Loucy (cell line): ENCODE data around the gene UNC45A.
"Not testable (repeated sequence)": the region's sequence is repeated elsewhere in the genome, so short reads cannot be mapped to it uniquely, and the experiment has no call there.

Experiments
- H2AFZ ChIP-seq: fragments of 200-600 bp; sonication (generic); 2 replicates; pipeline ENCODE4 v1.6.0; 2016; ENCODE audit warnings: antibody characterized with exemption, mild to moderate bottlenecking, low read length, moderate library complexity
- H3F3A ChIP-seq: fragments of 200-600 bp; 2 replicates; pipeline ENCODE4 v1.6.0; 2016; ENCODE audit warnings: antibody characterized with exemption, low read depth, mild to moderate bottlenecking
- H3K27me3 ChIP-seq: fragments of 200-600 bp; sonication (generic); 2 replicates; pipeline ENCODE4 v1.6.1; 2014; ENCODE audit warnings: low read length, mild to moderate bottlenecking; ENCODE audit not compliant: insufficient read depth, poor library complexity, severe bottlenecking
- H3K36me3 ChIP-seq: fragments of 200-600 bp; sonication (generic); 2 replicates; pipeline ENCODE4 v1.6.1; 2016; ENCODE audit warnings: low read length; ENCODE audit not compliant: insufficient read depth
- H3K4me1 ChIP-seq: fragments of 200-600 bp; sonication (generic); 2 replicates; pipeline ENCODE4 v1.5.1; 2014; ENCODE audit warnings: low read length, mild to moderate bottlenecking; ENCODE audit not compliant: insufficient read depth, poor library complexity, severe bottlenecking
- H3K4me2 ChIP-seq: fragments of 200-600 bp; sonication (generic); 2 replicates; pipeline ENCODE4 v1.6.0; 2014; ENCODE audit warnings: antibody characterized with exemption, low read length, low read depth, mild to moderate bottlenecking; ENCODE audit not compliant: poor library complexity, severe bottlenecking
- H3K4me3 ChIP-seq: fragments of 200-600 bp; sonication (generic); 2 replicates; pipeline ENCODE4 v1.5.1; 2014; ENCODE audit warnings: low read length, mild to moderate bottlenecking, mixed read lengths; ENCODE audit not compliant: poor library complexity, severe bottlenecking
- H3K79me2 ChIP-seq: fragments of 200-600 bp; sonication (generic); 2 replicates; pipeline ENCODE4 v1.6.1; 2014; ENCODE audit warnings: low read length; ENCODE audit not compliant: insufficient read depth
- H3K9ac ChIP-seq: fragments of 200-600 bp; sonication (generic); 2 replicates; pipeline ENCODE4 v1.6.0; 2014; ENCODE audit warnings: mild to moderate bottlenecking, low read depth, low read length, moderate library complexity; ENCODE audit not compliant: poor library complexity, severe bottlenecking
- H3K9me2 ChIP-seq: fragments of 200-600 bp; sonication (generic); replicated peaks from 2 replicates; pipeline ENCODE4 v1.6.1; 2016; ENCODE audit warnings: low read depth, low read length, mixed read lengths
- H3K9me3 ChIP-seq: fragments of 200-600 bp; sonication (generic); 2 replicates; pipeline ENCODE4 v1.6.1; 2014; ENCODE audit warnings: mild to moderate bottlenecking, antibody characterized with exemption, low read length, low read depth; ENCODE audit not compliant: insufficient read depth
- H4K20me1 ChIP-seq: fragments of 200-600 bp; sonication (generic); 2 replicates; pipeline ENCODE4 v1.6.0; 2014; ENCODE audit warnings: antibody characterized with exemption, low read length, mild to moderate bottlenecking; ENCODE audit not compliant: insufficient read depth, poor library complexity, severe bottlenecking
- EZH2phosphoT487 ChIP-seq: fragments of 200-600 bp; IDR thresholded peaks from 2 replicates; pipeline ENCODE4 v1.6.1; 2018; ENCODE audit warnings: antibody characterized with exemption, mild to moderate bottlenecking, moderate library complexity, borderline replicate concordance
- TF ChIP-seq, protein P1 (sequence below): fragments of 200-600 bp; sonication (generic); conservative IDR thresholded peaks from 2 replicates; pipeline ENCODE4 v1.5.1; 2014; ENCODE audit warnings: mild to moderate bottlenecking, antibody characterized with exemption, low read length

Gene UNC45A

GRCh38 chr15:90907051-90907660 lies 27.9 kb upstream of the UNC45A start:
- TF ChIP-seq, protein P1, sequence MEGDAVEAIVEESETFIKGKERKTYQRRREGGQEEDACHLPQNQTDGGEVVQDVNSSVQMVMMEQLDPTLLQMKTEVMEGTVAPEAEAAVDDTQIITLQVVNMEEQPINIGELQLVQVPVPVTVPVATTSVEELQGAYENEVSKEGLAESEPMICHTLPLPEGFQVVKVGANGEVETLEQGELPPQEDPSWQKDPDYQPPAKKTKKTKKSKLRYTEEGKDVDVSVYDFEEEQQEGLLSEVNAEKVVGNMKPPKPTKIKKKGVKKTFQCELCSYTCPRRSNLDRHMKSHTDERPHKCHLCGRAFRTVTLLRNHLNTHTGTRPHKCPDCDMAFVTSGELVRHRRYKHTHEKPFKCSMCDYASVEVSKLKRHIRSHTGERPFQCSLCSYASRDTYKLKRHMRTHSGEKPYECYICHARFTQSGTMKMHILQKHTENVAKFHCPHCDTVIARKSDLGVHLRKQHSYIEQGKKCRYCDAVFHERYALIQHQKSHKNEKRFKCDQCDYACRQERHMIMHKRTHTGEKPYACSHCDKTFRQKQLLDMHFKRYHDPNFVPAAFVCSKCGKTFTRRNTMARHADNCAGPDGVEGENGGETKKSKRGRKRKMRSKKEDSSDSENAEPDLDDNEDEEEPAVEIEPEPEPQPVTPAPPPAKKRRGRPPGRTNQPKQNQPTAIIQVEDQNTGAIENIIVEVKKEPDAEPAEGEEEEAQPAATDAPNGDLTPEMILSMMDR = no peak
- no peak for TF ChIP-seq EZH2phosphoT487
- no peaks in the 10 kb centered on the region for H4K20me1 ChIP-seq
- H3K9ac ChIP-seq = no peak overlapping the region
- H3K4me2 ChIP-seq = no peak overlapping the region
- H3K9me3 ChIP-seq = no peaks in the 10 kb centered on the region
- peaks cover 8% of the 10 kb centered on the region; the same call in 1 of the 2 replicates for H3K36me3 ChIP-seq
- no peaks in the 10 kb centered on the region for H3K27me3 ChIP-seq
- no peaks in the 10 kb centered on the region for H3K9me2 ChIP-seq
- no peaks in the 10 kb centered on the region for H3F3A ChIP-seq
- H3K79me2 ChIP-seq = peaks cover 19% of the 10 kb centered on the region; the same call in 1 of the 2 replicates
- H3K4me3 ChIP-seq = no peak overlapping the region
- no peak overlapping the region for H2AFZ ChIP-seq
- H3K4me1 ChIP-seq = peaks cover 7% of the 10 kb centered on the region

DNA sequence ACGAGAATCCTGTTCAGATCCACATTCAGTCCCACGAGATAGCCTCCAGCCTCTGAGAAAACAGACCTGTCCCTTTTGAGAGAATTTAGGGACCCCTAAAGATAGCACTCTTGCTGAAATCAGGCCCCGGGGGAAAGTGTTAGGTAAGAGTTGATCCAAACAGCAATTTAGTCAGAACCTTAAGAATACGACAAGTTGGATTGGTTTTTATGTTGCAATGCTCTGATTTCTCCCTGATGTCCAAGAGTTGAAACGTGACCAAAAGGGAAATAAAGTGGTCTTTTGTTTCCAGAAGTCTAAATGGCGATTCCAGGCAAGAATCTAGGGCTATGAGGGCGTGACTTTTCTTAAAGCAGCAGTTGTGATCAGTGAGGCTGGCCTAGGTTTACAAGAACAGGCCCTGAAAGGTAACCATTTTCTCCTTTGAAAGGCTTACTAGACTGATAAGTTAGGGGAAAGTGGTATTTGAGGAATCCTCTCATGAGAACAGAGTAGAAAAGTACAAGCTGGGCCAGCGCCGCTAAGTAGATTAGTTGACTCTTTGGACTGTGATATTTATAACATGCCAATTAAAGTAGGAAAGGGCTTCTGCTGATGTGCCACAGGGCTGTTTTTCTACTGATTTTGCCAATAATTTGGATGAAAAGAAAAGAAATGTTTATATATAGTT lies 27.1 kb upstream of the UNC45A start:
- Histone ChIP-seq H3K9me3 (no peaks in the 10 kb centered on the region), H3K4me3 (no peak overlapping the region), H4K20me1 (no peaks in the 10 kb centered on the region), H3K36me3 (peaks cover 11% of the 10 kb centered on the region; the same call in 1 of the 2 replicates), H3K79me2 (peaks cover 19% of the 10 kb centered on the region; the same call in 1 of the 2 replicates), H3K27me3 (no peaks in the 10 kb centered on the region), H3K4me2 (no peak overlapping the region), H3K9me2 (no peaks in the 10 kb centered on the region), H3F3A (no peaks in the 10 kb centered on the region), H2AFZ (no peak overlapping the region), H3K4me1 (peaks cover 7% of the 10 kb centered on the region), H3K9ac (no peak overlapping the region)
- TF ChIP-seq, protein P1 = no peak
- TF ChIP-seq EZH2phosphoT487 = no peak

DNA sequence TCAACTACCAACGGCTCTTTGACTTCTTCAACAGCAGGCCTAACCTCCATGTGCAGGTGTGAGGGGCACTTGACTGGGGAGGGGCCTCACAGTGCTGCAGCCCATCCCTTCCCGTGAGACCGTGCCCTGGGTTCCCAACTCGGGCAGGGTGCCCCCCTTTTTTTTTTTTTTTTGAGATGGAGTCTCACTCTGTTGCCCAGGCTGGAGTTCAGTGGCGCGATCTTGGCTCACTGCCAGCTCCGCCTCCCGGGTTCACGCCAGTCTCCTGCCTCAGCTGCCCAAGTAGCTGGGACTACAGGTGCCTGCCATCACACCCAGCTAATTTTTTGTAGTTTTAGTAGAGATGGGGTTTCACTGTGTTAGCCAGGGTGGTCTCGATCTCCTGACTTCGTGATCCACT lies 25.6 kb upstream of the UNC45A start:
- peaks cover 21% of the 10 kb centered on the region; the same call in 1 of the 2 replicates for H3K36me3 ChIP-seq

More for the DNA sequence above, 25.6 kb upstream of the UNC45A start:
- H3K9ac ChIP-seq, H3K9me2 ChIP-seq, H3K4me3 ChIP-seq, H3K4me2 ChIP-seq, H3K9me3 ChIP-seq, H2AFZ ChIP-seq, H4K20me1 ChIP-seq, H3K27me3 ChIP-seq, H3F3A ChIP-seq, H3K4me1 ChIP-seq: not testable (repeated sequence)
- H3K79me2 ChIP-seq = peaks cover 11% of the 10 kb centered on the region; the same call in 1 of the 2 replicates
